ENCODE data around the gene NR6A1. TPM values are rescaled to one million over a fixed set of nuclear protein-coding genes. Genes with fewer than 3 reads are reported as not detected.
A peak's percentile ranks its signal among the peaks of the same experiment; 100 is the strongest.

Gene NR6A1
- total and polyA plus RNA-seq, 2 of the 8 experiments (the other 6 are each of a cell fraction or from before 2014, with no cell fraction given), result 93.2 to 237 TPM

DNA sequence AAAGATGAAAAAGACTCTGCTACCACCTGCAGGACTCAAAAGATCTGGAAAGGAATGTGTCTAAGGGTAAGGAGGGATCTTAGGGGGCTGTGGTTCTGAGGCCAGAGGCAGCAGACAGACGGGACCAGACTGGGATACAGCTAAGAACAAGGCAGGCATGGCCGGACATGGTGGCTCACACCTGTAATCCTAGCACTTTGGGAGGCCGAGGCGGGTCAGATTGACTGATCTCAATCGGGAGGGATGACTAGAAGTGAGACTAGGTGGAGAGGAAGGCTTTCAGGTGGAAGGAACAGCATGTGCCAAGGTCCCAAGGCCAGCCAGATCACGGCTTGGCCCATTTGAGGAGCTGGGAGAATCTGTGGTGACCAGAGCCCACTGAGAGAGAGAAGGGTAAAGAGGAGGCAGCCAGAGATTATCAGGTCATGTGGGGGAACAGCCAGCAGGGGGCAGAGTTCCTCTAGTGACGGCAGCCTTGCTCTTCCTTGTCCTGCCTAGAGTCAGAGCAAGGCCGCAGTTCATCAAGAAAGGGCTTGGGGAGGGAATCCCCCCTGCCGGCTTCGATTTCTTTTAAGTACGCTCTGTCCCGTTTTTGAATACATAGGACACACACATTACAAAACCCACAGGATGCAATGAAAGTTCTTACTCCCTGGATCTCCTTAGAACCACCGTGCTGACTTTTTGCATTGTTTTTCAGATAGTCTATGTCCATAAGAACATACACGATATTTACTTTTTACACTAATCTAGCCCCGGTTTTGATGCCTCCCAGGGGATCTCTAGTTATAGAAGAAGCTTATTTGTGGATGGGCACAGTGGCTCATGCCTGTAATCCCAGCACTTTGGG is 3.2 kb upstream of the NR6A1 start:
- Histone ChIP-seq H2BK12ac (ENCODE audit: low read depth, low read length) (no peak overlapping the region; the same call in 1 of the 2 replicates), H3K23ac (ENCODE audit: insufficient read length) (no peak overlapping the region), H4K91ac (replicated peaks; ENCODE audit: insufficient read length, low read length) (no peak overlapping the region), H4K8ac (ENCODE audit: extremely low read depth, insufficient read depth, low read length) (no peak overlapping the region), H4K5ac (ENCODE audit: insufficient read length, low read depth, low read length) (no peak overlapping the region), H3K79me2 (ENCODE audit: control insufficient read depth in 1 of 2, insufficient read depth in 2 of 2, low read length in 2 of 2) (peaks cover 2 to 10% of the 10 kb centered on the region in 2 experiments; a peak in 2 of 4 replicates), H3K9ac (replicated peaks in 1 of 4; ENCODE audit: extremely low read depth in 1 of 4, low read depth in 3 of 4, low read length in 3 of 4) (no peak overlapping the region), H3K18ac (ENCODE audit: extremely low read depth, low read length) (no peak overlapping the region), H3K4me3 (ENCODE audit: extremely low read depth in 1 of 4, insufficient read depth in 2 of 4, low read depth in 3 of 4, low read length in 4 of 4) (no peak overlapping the region), H3K56ac (replicated peaks; ENCODE audit: insufficient read length, low read depth, low read length) (no peak overlapping the region), H3K23me2 (ENCODE audit: low read depth, low read length) (peaks cover 11% of the 10 kb centered on the region), H2AFZ (ENCODE audit: low read length) (no peak overlapping the region), H3K4me2 (ENCODE audit: insufficient read depth in 1 of 2, low read depth in 2 of 2, low read length in 2 of 2) (no peak overlapping the region), H2BK20ac (ENCODE audit: low read length) (no peak overlapping the region), H3K27ac (ENCODE audit: low read depth, low read length) (no peak overlapping the region), H2BK5ac (ENCODE audit: low read depth, low read length) (no peak overlapping the region), H2BK120ac (replicated peaks; ENCODE audit: low read depth, low read length) (no peak overlapping the region), H2AK5ac (ENCODE audit: low read depth, low read length) (no peak overlapping the region), H3K9me3 (ENCODE audit: insufficient read depth in 2 of 2, low read depth in 1 of 2, low read length in 1 of 2) (no peaks in the 10 kb centered on the region), H2BK15ac (ENCODE audit: low read length) (no peak overlapping the region), H3K79me1 (ENCODE audit: low read depth, low read length) (no peaks in the 10 kb centered on the region), H4K20me1 (replicated peaks in 1 of 2; ENCODE audit: control insufficient read depth in 1 of 2, insufficient read depth in 2 of 2, low read length in 2 of 2) (peaks cover 3 to 4% of the 10 kb centered on the region in 2 experiments), H3K27me3 (replicated peaks in 1 of 4; ENCODE audit: control insufficient read depth in 3 of 4, extremely low read depth in 1 of 4, insufficient read depth in 3 of 4, low read length in 3 of 4) (peaks cover 0 to 10% (median 6%) of the 10 kb centered on the region in 4 experiments; a peak in 6 of 7 replicates), H3K36me3 (ENCODE audit: control insufficient read depth in 2 of 4, insufficient read depth in 4 of 4, low read length in 3 of 4) (no peaks in the 10 kb centered on the region), H3K4me1 (replicated peaks in 1 of 4; ENCODE audit: control insufficient read depth in 3 of 4, insufficient read depth in 4 of 4, low read length in 3 of 4) (peaks cover 5 to 15% (median 10%) of the 10 kb centered on the region in 4 experiments), H3K14ac (ENCODE audit: insufficient read length) (no peak overlapping the region), H3K4ac (replicated peaks; ENCODE audit: insufficient read length, low read depth, low read length) (no peak overlapping the region)
- peak; percentile 60 for FAIRE-seq
- 50% methylated on average over 15 of the region's 15 CpGs; no CpG with 5 or more reads in 1 of the 2 experiments for WGBS, 2 experiments (ENCODE audit: extremely low coverage in 1 of 2, insufficient coverage in 1 of 2, insufficient read length in 1 of 2, insufficient replicate concordance in 2 of 2, low coverage in 1 of 2, low lambda C conversion rate in 2 of 2, missing lambda C conversion rate in 1 of 2)
- DNase-seq (ENCODE audit: low read depth in 1 of 2, low spot score in 2 of 2), result peak; percentile 75 to 98
- POLR2A ChIA-PET (ENCODE audit: partially characterized antibody), result interaction anchor here (0.8 to 13.5 kb wide), 6 partner anchors 13 to 104 kb away, joined by 3 to 396 read pairs (median 4); partner anchors contain the start of genes ARPC5L, RPL35 and WDR38
- TF ChIP-seq SIN3A (conservative IDR thresholded peaks at IDR 0.05 in 1 of 2, IDR thresholded peaks at IDR 0.05 in 1 of 2; ENCODE audit: low read depth in 1 of 2, low read length in 2 of 2) (0 out of 4 replicates have a peak, but pooled peaks of 1 of the 2 experiments have one; percentile 33), RBBP5 (IDR thresholded peaks at IDR 0.05; ENCODE audit: borderline replicate concordance, low read depth, low read length) (no peak), RAD21 (IDR thresholded peaks at IDR 0.05 in 1 of 2, conservative IDR thresholded peaks at IDR 0.05 in 1 of 2; ENCODE audit: low read depth in 2 of 2, low read length in 2 of 2) (peak; percentile 84 to 86), CREB1 (IDR thresholded peaks at IDR 0.05) (peak; percentile 78), EGR1 (IDR thresholded peaks at IDR 0.05; ENCODE audit: borderline replicate concordance, low read depth, low read length) (no peak)
- TF ChIP-seq, protein P1, sequence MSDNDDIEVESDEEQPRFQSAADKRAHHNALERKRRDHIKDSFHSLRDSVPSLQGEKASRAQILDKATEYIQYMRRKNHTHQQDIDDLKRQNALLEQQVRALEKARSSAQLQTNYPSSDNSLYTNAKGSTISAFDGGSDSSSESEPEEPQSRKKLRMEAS (IDR thresholded peaks at IDR 0.05), result 0 out of 2 replicates have a peak, but pooled peaks have one; percentile 27
- TF ChIP-seq, protein P2, sequence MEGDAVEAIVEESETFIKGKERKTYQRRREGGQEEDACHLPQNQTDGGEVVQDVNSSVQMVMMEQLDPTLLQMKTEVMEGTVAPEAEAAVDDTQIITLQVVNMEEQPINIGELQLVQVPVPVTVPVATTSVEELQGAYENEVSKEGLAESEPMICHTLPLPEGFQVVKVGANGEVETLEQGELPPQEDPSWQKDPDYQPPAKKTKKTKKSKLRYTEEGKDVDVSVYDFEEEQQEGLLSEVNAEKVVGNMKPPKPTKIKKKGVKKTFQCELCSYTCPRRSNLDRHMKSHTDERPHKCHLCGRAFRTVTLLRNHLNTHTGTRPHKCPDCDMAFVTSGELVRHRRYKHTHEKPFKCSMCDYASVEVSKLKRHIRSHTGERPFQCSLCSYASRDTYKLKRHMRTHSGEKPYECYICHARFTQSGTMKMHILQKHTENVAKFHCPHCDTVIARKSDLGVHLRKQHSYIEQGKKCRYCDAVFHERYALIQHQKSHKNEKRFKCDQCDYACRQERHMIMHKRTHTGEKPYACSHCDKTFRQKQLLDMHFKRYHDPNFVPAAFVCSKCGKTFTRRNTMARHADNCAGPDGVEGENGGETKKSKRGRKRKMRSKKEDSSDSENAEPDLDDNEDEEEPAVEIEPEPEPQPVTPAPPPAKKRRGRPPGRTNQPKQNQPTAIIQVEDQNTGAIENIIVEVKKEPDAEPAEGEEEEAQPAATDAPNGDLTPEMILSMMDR (IDR thresholded peaks at IDR 0.05; ENCODE audit: control extremely low read depth in 1 of 3, insufficient read depth in 1 of 3, low read depth in 1 of 3, low read length in 3 of 3), result peak; percentile 88 to 96 (median 91)
- CTCF ChIA-PET (ENCODE audit: partially characterized antibody), result interaction anchor here (0.5 to 17.6 kb wide), 32 partner anchors 8 to 603 kb away, joined by 3 to 1300 read pairs (median 4); partner anchors contain the start of genes ARPC5L, RPL35 and WDR38

Measured in H1 (cell line).